COR-L47 (cell line): ENCODE results near the gene JMJD1C.
"Not testable (repeated sequence)": the region's sequence is repeated elsewhere in the genome, so short reads cannot be mapped to it uniquely, and the experiment has no call there.

Experiments used
- DNase-seq: peaks from one replicate; lab custom pipeline; 2025; lab: John Stamatoyannopoulos, UW

The JMJD1C gene

DNA sequence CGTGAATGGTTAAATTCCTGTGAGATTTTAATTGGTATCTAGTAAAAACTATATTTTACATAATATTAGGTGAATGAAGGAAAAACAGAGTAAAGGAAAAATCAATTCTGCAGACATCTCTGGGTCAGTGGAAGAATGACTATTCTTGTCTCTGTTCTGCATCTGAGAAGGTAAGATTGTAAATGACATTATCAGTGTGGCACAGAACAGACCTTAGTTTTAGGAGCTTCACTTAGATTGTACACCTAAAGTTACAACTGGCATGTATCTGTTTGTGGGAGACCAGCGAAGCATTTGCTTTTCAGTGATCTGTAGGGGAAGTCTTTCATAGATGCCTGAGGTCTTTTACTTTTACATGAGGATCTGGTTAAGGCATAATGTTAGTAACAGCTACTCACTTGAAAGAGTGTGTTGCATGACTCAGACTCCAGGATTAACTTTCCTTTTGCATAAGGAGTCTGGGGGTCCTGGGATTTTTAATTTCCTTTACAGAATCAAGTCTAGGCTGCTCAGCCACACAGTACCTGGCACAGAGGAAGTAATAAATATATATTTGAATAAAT lies 56.2 kb downstream of the JMJD1C start:
- DNase-seq, result no peak

DNA sequence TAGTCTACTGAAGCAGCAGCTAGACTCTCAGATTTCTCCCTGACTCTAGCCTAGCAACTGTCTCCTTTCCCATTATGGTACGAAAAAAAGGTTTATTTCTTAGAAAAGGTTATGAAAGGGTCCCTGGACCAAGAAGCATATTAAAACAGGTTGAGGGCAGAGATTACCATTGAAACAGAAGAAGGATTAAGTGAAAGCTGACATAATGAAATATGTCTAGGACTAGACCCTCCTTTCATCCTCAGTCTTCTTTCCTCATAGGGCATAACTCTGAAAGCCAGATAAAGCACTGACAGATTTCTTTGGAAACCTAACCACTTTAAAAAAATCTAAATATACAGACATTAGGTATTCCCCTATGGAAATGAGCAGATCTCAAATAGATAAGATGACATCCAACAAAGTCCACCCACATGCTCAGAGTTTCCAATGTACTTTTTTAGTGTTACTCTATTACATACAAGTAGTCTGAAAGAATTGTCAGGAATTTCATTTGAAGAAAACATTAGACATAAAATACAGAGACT lies 58.6 kb downstream of the JMJD1C start:
- DNase-seq, result no peak

- no peak for DNase-seq
Observed at GRCh38 chr10:63396133-63396761, 69.5 kb downstream of the JMJD1C start.

DNA sequence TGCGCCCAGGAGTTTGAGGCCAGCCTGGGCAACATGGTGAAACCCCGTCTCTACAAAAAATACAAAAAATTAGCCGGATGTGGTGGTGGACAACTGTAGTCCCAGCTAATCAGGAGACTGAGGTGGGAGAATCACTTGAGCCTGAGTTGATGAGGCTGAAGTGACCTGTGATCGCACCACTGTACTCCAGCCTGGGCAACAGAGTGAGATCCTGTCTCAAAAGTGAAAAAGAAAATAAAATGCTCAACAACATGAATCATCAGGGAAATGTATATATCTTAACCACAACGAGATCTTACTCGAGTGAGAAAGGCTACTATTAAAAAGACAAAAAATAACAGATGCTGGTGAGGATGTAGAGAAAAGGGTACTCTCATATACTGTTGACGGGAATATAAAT lies 72.7 kb downstream of the JMJD1C start:
- DNase-seq, result no peak

DNA sequence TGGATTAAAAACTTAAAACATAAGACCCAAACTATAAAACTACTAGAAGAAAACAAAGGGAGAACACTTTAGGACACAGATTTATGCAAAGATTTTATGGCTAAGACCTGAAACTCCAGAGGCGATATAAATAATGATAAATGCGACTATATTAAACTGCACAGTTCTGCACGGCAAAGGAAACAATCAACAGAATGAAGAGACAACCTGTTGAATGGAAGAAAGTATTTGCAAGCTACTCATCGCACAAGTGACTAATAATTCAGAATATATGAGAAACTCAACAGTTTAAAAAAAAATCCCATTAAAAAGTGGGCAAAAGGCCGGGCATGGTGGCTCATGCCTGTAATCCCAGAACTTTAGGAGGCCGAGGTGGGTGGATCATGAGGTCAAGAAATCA lies 73.6 kb downstream of the JMJD1C start:
- DNase-seq, result no peak

DNA sequence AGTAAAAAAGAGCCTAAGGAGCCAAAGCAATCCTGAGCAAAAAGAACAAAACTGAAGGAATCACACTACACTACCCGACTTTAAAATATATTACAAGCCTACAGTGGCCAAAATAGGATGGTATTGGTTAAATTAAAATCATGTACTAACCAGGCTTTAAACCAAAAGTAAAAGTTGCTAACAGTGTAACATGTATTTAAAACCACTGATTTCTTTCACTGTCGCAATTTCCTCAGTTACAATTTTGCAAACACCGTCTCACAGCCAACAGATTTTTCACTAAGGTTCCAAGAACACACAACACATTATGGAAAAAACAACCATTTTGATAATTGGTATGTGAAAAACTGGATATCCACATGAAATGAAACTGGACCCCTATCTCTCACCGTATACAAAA lies 74.0 kb downstream of the JMJD1C start:
- DNase-seq, result no peak

DNA sequence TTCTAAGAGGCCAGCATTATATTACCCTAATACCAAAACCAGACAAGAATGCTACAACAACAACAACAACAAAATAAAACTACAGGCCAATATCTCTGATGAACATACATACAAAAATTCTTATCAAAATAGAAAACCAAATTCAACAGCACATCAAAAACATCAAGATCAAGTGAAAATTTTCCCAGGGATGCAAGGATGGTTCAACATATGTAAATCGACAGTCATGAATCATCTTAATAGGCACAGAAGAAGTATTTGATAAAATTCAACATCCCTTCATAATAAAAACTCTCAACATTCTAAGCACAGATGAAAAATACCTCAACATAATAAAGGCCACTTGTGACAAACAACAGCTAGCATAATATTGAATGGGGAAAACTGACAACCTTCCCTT lies 75.3 kb downstream of the JMJD1C start:
- no peak for DNase-seq

GRCh38 chr10:63388421-63389031 lies 77.3 kb downstream of the JMJD1C start:
- no peak for DNase-seq

DNA sequence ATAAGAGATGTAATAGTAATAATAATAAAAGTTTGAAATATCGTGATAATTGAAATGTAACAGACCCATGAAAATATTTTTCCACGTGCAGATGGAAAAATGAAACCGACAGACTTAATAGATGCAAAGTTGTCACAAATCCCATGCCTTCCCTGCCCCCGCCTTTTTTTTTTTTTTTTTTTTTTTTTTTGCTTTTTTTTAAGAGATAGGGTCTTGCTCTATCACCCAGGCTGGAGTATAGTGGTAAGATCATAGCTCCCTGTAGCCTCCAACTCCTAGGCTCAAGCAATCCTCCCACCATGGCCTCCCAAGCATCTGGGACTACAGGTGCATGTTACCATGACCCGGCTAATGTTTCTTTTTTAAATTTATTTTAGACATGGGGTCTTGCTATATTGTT lies 80.5 kb downstream of the JMJD1C start:
- DNase-seq, result no peak

GRCh38 chr10:63384675-63385074 lies 81.1 kb downstream of the JMJD1C start:
- no peak for DNase-seq

DNA sequence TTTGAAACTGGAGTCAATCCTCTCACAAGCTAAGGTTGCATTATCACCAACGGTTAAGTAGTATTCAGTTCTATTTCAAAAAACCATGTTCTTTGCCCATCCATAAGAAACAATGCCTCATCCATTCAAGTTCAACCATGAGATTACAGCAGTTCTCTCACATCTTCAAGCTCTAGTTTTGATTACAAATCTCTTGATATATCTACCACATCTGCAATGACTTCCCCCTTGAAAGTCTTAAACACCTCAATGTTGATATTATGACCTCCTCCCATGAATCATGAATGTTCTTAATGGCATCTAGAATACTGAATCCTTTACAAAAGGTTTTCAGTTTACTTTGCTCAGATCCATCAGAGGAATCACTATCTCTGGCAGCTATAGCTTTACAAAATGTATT lies 81.8 kb downstream of the JMJD1C start:
- DNase-seq, result no peak

DNA sequence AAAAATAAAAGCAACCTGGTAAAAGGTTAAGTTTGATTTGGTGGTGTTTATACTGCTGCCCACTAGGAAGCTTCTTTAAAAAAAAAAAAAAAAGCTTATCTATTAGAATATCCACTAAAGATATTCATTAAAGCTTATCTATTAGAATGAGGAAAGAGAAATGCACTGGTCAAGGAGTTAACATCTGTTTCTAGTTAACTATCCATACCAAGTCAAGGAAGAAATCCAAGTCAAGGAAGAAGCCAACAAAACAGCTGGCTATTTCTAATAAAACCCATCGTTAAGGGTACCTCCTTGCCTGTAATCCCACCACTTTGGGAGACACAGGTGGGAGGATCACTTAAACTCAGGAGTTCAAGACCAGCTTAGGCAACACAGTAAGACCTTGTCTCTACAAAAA lies 82.6 kb downstream of the JMJD1C start:
- no peak for DNase-seq

DNA sequence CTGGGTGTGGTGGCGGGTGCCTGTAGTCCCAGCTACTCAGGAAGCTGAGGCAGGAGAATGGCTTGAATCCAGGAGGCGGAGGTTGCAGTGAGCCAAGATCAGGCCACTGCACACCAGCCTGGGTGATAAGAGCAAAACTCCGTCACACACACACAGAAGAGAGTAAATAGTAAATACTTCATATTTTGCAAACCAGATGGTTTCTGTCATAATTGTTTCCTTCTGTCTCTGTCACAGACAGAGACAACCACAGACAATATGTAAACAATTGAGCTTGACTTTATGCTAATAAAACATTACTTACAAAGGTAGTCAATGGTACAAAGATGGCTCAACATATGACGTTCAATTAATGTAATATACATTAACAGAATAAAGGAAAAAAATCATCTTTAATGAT lies 83.7 kb downstream of the JMJD1C start:
- no peak for DNase-seq

GRCh38 chr10:63377305-63377661 lies 88.5 kb downstream of the JMJD1C start:
- DNase-seq, result not testable (repeated sequence)

DNA sequence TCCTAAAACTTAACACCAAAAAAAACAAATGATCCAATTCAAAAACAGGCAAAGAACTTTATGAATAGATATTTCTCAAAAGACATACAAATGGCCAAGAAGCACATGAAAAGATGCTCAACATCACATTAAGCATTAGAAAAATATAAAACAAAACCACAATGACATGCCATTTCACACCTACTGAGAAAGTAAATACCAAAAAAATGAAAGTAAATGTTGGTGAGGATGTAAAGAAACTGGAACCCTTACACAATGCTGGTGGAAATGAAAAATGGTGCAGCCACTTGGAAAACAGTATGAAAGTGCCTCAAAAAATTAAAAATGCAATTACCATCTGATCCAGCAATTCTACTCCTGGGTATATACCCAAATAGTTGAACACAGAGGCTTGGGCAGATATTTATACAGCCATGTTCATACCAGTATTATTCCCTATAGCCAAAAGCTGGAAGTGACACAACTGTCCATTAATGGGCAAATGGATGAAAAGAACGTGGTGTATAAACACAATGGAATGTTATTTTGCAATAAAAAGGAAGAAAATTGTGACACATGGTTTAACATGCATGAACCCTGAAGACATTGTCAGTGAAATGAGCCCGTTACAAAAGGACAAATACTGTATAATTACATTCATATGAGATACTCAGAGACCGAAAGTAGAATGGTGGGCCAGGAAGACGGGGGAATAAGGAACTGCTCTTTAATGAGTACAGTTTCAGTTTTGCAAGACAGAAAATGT lies 89.0 kb downstream of the JMJD1C start:
- DNase-seq, result no peak

DNA sequence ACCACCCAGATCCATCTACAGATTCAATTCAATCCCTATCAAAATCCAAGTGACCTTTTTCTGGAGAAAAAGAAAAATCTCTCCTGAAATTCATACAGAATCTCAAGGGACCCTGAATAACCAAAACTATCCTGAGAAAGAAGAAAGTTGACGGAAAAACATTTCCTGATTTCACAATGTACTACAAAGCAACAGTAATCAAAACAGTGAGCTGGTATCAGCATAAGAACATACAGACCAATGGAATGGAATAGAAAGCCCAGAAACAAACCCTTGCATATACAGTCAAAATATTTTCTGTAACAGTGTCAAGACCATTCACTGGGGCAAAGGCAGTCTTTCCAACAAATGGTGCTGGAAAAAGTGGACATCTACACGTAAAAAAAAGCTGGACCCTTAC lies 89.9 kb downstream of the JMJD1C start:
- DNase-seq, result no peak

GRCh38 chr10:63375458-63375857 lies 90.3 kb downstream of the JMJD1C start:
- DNase-seq, result no peak

DNA sequence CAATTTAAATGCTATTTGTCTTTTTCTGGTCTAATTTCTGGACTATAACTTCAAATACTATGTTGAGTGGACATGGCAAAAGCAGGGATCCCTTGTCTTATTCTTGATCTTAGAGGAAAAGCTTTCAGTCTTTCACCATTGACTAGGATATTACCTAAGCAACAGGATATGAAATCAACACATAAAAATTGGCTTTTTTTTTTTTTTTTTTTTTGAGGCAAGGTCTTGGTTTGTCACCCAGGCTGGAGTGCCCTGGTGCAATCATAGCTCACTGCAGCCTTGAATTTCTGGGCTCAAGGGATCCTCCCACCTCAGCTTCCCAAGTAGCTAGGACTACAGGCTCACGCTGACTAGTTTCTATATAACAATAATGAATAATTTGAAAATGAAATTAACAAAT lies 90.8 kb downstream of the JMJD1C start:
- no peak for DNase-seq

- no peak for DNase-seq
Observed at GRCh38 chr10:63373176-63373575, 92.6 kb downstream of the JMJD1C start.

GRCh38 chr10:63369711-63370110 lies 96.1 kb downstream of the JMJD1C start:
- DNase-seq, result no peak

- DNase-seq, result no peak
Observed at GRCh38 chr10:63368365-63368764, 97.4 kb downstream of the JMJD1C start.

GRCh38 chr10:63366933-63367332 lies 98.8 kb downstream of the JMJD1C start:
- no peak for DNase-seq
